HG03108 (cell line): Measurements from ENCODE around the gene ZIK1.

Experiments
- ATAC-seq: cut with Tn5 transposase; IDR thresholded peaks from one replicate; pipeline ENCODE4 v1.9.1; 2021; ENCODE audit warnings: moderate library complexity; ENCODE audit not compliant: unreplicated experiment

Gene ZIK1

GRCh38 chr19:57583521-57584416 lies at the start of gene ZIK1:
Gene ZIK1, plus strand, starts transcription at chr19:57584145. Its CDS starts 212 bp downstream, at chr19:57584357.
- ATAC-seq: peak; percentile 75

- ATAC-seq: no peak
Measured at GRCh38 chr19:57537953-57538547, 45.9 kb upstream of the ZIK1 start.

- ATAC-seq: no peak
Measured at GRCh38 chr19:57546513-57546912, 37.4 kb upstream of the ZIK1 start.

- no peak for ATAC-seq
Measured at GRCh38 chr19:57552432-57552831, 31.5 kb upstream of the ZIK1 start.

GRCh38 chr19:57557659-57558058 lies 26.3 kb upstream of the ZIK1 start:
- ATAC-seq: no peak

GRCh38 chr19:57558525-57558924 lies 25.4 kb upstream of the ZIK1 start:
- no peak for ATAC-seq

GRCh38 chr19:57559008-57559403 lies 24.9 kb upstream of the ZIK1 start:
- ATAC-seq: no peak

GRCh38 chr19:57559404-57560025 lies 24.4 kb upstream of the ZIK1 start, which contains the start of gene ZNF550:
Gene ZNF550, minus strand, starts transcription at chr19:57559863. Its CDS starts 181 bp downstream, at chr19:57559682.
- ATAC-seq: peak; percentile 95

- ATAC-seq: no peak
Measured at GRCh38 chr19:57560049-57560491, 23.9 kb upstream of the ZIK1 start.

- ATAC-seq: no peak
Measured at GRCh38 chr19:57563547-57563946, 20.4 kb upstream of the ZIK1 start.

- no peak for ATAC-seq
Measured at GRCh38 chr19:57566396-57567265, 17.3 kb upstream of the ZIK1 start.

GRCh38 chr19:57570707-57571106 lies 13.2 kb upstream of the ZIK1 start:
- no peak for ATAC-seq

- no peak for ATAC-seq
Measured at GRCh38 chr19:57572415-57572947, 11.5 kb upstream of the ZIK1 start.

GRCh38 chr19:57576661-57577060 lies 7.3 kb upstream of the ZIK1 start:
- ATAC-seq: no peak

GRCh38 chr19:57578487-57579205 lies 5.3 kb upstream of the ZIK1 start, which contains the start of gene ZNF416:
Gene ZNF416, minus strand, starts transcription at chr19:57578911. Its CDS starts 207 bp downstream, at chr19:57578704.
- peak; percentile 86 for ATAC-seq

- no peak for ATAC-seq
Measured at GRCh38 chr19:57583104-57583520, 833 bp upstream of the ZIK1 start.

GRCh38 chr19:57587529-57587928 lies 3.6 kb downstream of the ZIK1 start:
- ATAC-seq: no peak

- no peak for ATAC-seq
Measured at GRCh38 chr19:57599377-57599760, 15.4 kb downstream of the ZIK1 start.

GRCh38 chr19:57599761-57600383 lies 15.9 kb downstream of the ZIK1 start, which contains the start of gene ZNF530:
Gene ZNF530, plus strand, starts transcription at chr19:57599885. Its CDS starts 4,461 bp downstream, at chr19:57604346.
- peak; percentile 90 for ATAC-seq
